Measurements from ENCODE around the gene CDH4. TPM values are rescaled to one million over a fixed set of nuclear protein-coding genes. Genes with fewer than 3 reads are reported as not detected.

Gene CDH4
- total RNA-seq, 1 donor from 2014 or later, result 3.2 TPM

DNA sequence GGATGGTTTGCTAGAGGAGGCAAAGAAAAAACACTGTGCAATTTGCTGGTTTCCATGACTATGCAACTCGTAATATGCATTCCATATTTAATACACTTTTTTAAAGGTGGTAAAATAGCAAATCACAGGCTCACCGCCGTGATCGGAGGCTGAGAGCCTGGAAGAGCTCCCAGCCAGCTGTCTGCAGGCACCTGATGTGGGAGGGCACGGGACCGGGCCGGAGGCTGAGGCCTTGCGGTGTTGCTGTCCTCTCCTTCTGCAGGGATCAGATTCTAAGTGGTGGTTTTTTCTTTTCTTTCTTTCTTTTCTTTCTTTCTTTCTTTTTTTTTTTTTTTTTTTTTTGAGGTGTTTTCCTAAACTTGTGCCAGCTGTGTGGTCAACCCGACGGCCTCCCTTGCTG, 282.3 kb downstream of the CDH4 start:
- no peak overlapping the region for H3K9ac ChIP-seq (ENCODE audit: low read length)
- H2AFZ ChIP-seq (ENCODE audit: low read depth, low read length), result no peak overlapping the region
- no peak overlapping the region for H3K27ac ChIP-seq (ENCODE audit: low read depth, low read length)
- Mint-ChIP-seq H3K27me3 (ENCODE audit: low read depth, unreplicated experiment) (peaks cover 23% of the 10 kb centered on the region), H3K36me3 (ENCODE audit: low read depth, unreplicated experiment) (no peaks in the 10 kb centered on the region), H3K9me3 (ENCODE audit: unreplicated experiment) (no peaks in the 10 kb centered on the region), H3K4me3 (ENCODE audit: unreplicated experiment) (no peak overlapping the region), H3K4me1 (ENCODE audit: low read depth, unreplicated experiment) (no peaks in the 10 kb centered on the region), H3K27ac (ENCODE audit: unreplicated experiment) (no peak overlapping the region)
- peaks cover 7% of the 10 kb centered on the region for H3K4me1 ChIP-seq (ENCODE audit: insufficient read depth, low read length)
- TF ChIP-seq, protein P1, sequence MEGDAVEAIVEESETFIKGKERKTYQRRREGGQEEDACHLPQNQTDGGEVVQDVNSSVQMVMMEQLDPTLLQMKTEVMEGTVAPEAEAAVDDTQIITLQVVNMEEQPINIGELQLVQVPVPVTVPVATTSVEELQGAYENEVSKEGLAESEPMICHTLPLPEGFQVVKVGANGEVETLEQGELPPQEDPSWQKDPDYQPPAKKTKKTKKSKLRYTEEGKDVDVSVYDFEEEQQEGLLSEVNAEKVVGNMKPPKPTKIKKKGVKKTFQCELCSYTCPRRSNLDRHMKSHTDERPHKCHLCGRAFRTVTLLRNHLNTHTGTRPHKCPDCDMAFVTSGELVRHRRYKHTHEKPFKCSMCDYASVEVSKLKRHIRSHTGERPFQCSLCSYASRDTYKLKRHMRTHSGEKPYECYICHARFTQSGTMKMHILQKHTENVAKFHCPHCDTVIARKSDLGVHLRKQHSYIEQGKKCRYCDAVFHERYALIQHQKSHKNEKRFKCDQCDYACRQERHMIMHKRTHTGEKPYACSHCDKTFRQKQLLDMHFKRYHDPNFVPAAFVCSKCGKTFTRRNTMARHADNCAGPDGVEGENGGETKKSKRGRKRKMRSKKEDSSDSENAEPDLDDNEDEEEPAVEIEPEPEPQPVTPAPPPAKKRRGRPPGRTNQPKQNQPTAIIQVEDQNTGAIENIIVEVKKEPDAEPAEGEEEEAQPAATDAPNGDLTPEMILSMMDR (IDR thresholded peaks at IDR 0.05; ENCODE audit: insufficient read depth, low read depth, low read length), result no peak
- no peak for TF ChIP-seq EZH2 (IDR thresholded peaks at IDR 0.05; ENCODE audit: insufficient read depth, low read length)
- no peaks in the 10 kb centered on the region for H3K36me3 ChIP-seq (ENCODE audit: insufficient read depth, low read length)
- no peaks in the 10 kb centered on the region for H3K79me2 ChIP-seq (ENCODE audit: insufficient read depth, low read length)
- no peak overlapping the region for H3K4me2 ChIP-seq (ENCODE audit: low read length)
- FAIRE-seq (no peak), DNase-seq (ENCODE audit: low read depth) (no peak)
- no peaks in the 10 kb centered on the region for H3K9me3 ChIP-seq (ENCODE audit: insufficient read depth, low read depth, low read length)
- H3K27me3 ChIP-seq (ENCODE audit: insufficient read depth, low read length), result no peaks in the 10 kb centered on the region
- peaks cover 19% of the 10 kb centered on the region for H4K20me1 ChIP-seq (ENCODE audit: insufficient read depth, low read length)
- H3K4me3 ChIP-seq (ENCODE audit: insufficient read depth, low read depth, low read length), result no peak overlapping the region

DNA sequence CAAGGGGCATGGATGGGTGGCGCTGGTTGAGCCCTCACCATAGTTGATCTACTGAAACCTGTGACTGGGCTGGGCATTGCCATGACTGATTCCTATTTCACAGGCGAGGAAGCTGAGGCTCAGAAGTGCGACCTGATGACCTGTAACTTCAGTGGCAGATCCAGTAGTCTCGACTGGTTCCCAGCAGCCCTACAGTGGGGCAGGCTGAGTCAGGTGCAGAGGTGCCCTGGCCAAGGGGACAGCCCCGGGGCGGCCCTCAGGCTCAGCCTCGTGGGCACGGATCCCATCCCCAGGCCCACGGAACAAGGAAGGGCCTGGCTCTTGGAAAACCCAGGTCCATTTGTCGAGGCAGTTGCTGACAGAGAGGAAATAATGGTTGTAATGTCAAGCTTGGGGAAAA, 283.0 kb downstream of the CDH4 start:
- no peaks in the 10 kb centered on the region for H3K9me3 Mint-ChIP-seq (ENCODE audit: unreplicated experiment)
- Histone ChIP-seq H3K4me3 (ENCODE audit: insufficient read depth, low read depth, low read length) (no peak overlapping the region), H3K27me3 (ENCODE audit: insufficient read depth, low read length) (no peaks in the 10 kb centered on the region), H3K36me3 (ENCODE audit: insufficient read depth, low read length) (no peaks in the 10 kb centered on the region), H3K27ac (ENCODE audit: low read depth, low read length) (no peak overlapping the region), H3K4me2 (ENCODE audit: low read length) (no peak overlapping the region), H3K4me1 (ENCODE audit: insufficient read depth, low read length) (peaks cover 7% of the 10 kb centered on the region), H3K79me2 (ENCODE audit: insufficient read depth, low read length) (no peaks in the 10 kb centered on the region), H3K9me3 (ENCODE audit: insufficient read depth, low read depth, low read length) (no peaks in the 10 kb centered on the region), H2AFZ (ENCODE audit: low read depth, low read length) (no peak overlapping the region), H3K9ac (ENCODE audit: low read length) (no peak overlapping the region), H4K20me1 (ENCODE audit: insufficient read depth, low read length) (peaks cover 19% of the 10 kb centered on the region)
- H3K4me3 Mint-ChIP-seq (ENCODE audit: unreplicated experiment), result no peak overlapping the region
- FAIRE-seq (no peak), DNase-seq (ENCODE audit: low read depth) (no peak)
- peaks cover 25% of the 10 kb centered on the region for H3K27me3 Mint-ChIP-seq (ENCODE audit: low read depth, unreplicated experiment)
- H3K27ac Mint-ChIP-seq (ENCODE audit: unreplicated experiment), result no peak overlapping the region
- H3K4me1 Mint-ChIP-seq (ENCODE audit: low read depth, unreplicated experiment), result no peaks in the 10 kb centered on the region
- TF ChIP-seq, protein P1 (IDR thresholded peaks at IDR 0.05; ENCODE audit: insufficient read depth, low read depth, low read length), result no peak
- no peak for TF ChIP-seq EZH2 (IDR thresholded peaks at IDR 0.05; ENCODE audit: insufficient read depth, low read length)
- H3K36me3 Mint-ChIP-seq (ENCODE audit: low read depth, unreplicated experiment), result no peaks in the 10 kb centered on the region

DNA sequence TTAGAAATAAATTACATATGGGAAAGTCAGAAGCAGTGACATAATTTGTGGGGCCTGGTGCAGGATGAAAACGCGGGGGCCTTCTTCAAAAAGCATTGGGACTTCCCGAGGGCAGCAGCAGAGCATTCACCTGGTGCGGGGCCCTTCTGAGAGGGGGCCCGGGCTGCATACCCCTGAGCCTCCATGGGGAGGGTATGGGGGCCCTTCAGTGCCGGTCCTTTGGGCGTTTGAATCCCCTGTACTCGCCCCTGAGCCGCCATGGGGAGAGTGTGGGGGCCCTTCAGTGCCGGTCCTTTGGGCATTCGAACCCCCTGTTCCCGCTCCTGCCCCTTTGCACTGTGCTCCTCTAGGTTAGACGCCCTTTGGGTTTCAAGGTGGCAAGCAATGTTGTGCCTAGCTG, 283.5 kb downstream of the CDH4 start:
- H3K9me3 Mint-ChIP-seq (ENCODE audit: unreplicated experiment), result no peaks in the 10 kb centered on the region
- H3K36me3 ChIP-seq (ENCODE audit: insufficient read depth, low read length), result no peaks in the 10 kb centered on the region
- no peak overlapping the region for H3K4me3 Mint-ChIP-seq (ENCODE audit: unreplicated experiment)
- no peak overlapping the region for H3K27ac ChIP-seq (ENCODE audit: low read depth, low read length)
- H3K79me2 ChIP-seq (ENCODE audit: insufficient read depth, low read length), result no peaks in the 10 kb centered on the region
- peaks cover 14% of the 10 kb centered on the region for H4K20me1 ChIP-seq (ENCODE audit: insufficient read depth, low read length)
- no peaks in the 10 kb centered on the region for H3K9me3 ChIP-seq (ENCODE audit: insufficient read depth, low read depth, low read length)
- no peak overlapping the region for H3K9ac ChIP-seq (ENCODE audit: low read length)
- no peaks in the 10 kb centered on the region for H3K36me3 Mint-ChIP-seq (ENCODE audit: low read depth, unreplicated experiment)
- FAIRE-seq (no peak), DNase-seq (ENCODE audit: low read depth) (no peak)
- no peaks in the 10 kb centered on the region for H3K4me1 Mint-ChIP-seq (ENCODE audit: low read depth, unreplicated experiment)
- no peaks in the 10 kb centered on the region for H3K27me3 ChIP-seq (ENCODE audit: insufficient read depth, low read length)
- peaks cover 29% of the 10 kb centered on the region for H3K27me3 Mint-ChIP-seq (ENCODE audit: low read depth, unreplicated experiment)
- H3K4me2 ChIP-seq (ENCODE audit: low read length), result no peak overlapping the region
- peaks cover 7% of the 10 kb centered on the region for H3K4me1 ChIP-seq (ENCODE audit: insufficient read depth, low read length)
- no peak overlapping the region for H3K27ac Mint-ChIP-seq (ENCODE audit: unreplicated experiment)
- TF ChIP-seq EZH2 (IDR thresholded peaks at IDR 0.05; ENCODE audit: insufficient read depth, low read length), result no peak
- TF ChIP-seq, protein P1 (IDR thresholded peaks at IDR 0.05; ENCODE audit: insufficient read depth, low read depth, low read length), result no peak
- no peak overlapping the region for H3K4me3 ChIP-seq (ENCODE audit: insufficient read depth, low read depth, low read length)
- H2AFZ ChIP-seq (ENCODE audit: low read depth, low read length), result no peak overlapping the region

All from astrocyte (in vitro differentiated cells and primary cell).